Liver (tissue), 3 donors: Measurements from ENCODE around the gene ATP7B.

ENCODE experiments used
- CTCF ChIP-seq: fragments of 150-350 bp; IDR thresholded peaks from 2 replicates; pipeline ENCODE4 v1.5.1; 2017; ENCODE audit warnings: improper control_type of control experiment, low read depth, low read length; ENCODE audit not compliant: missing input control
- FOXA1 ChIP-seq: IDR thresholded peaks from 2 replicates; pipeline ENCODE4 v1.6.1; 2016; ENCODE audit warnings: antibody characterized with exemption
- JUND ChIP-seq, 2 donors: IDR thresholded peaks; 2 replicates each; pipeline ENCODE4 v1.6.1; 2016; ENCODE audit warnings: antibody characterized with exemption in 2 of 2
- MAX ChIP-seq: IDR thresholded peaks from 2 replicates; pipeline ENCODE4 v1.6.1; 2016; ENCODE audit warnings: antibody characterized with exemption
- RAD21 ChIP-seq, 2 donors: IDR thresholded peaks; 2 replicates each; pipeline ENCODE4 v1.6.1; 2016; ENCODE audit warnings: antibody characterized with exemption in 2 of 2, mild to moderate bottlenecking in 2 of 2
- REST ChIP-seq: IDR thresholded peaks from 2 replicates; pipeline ENCODE4 v1.6.1; 2016; ENCODE audit warnings: antibody characterized with exemption, mild to moderate bottlenecking
- SP1 ChIP-seq: IDR thresholded peaks from 2 replicates; pipeline ENCODE4 v1.6.1; 2018; ENCODE audit warnings: antibody characterized with exemption, mild to moderate bottlenecking
- TAF1 ChIP-seq: conservative IDR thresholded peaks from 2 replicates; pipeline ENCODE4 v1.6.1; 2016; ENCODE audit warnings: antibody characterized with exemption, mild to moderate bottlenecking
- YY1 ChIP-seq: IDR thresholded peaks from 2 replicates; pipeline ENCODE4 v1.6.1; 2016; ENCODE audit warnings: antibody characterized with exemption, mild to moderate bottlenecking
- ZBTB33 ChIP-seq: IDR thresholded peaks from 2 replicates; pipeline ENCODE4 v1.6.1; 2016; ENCODE audit warnings: antibody characterized with exemption
- donor health status: healthy.
- donor health status: healthy.

- TF ChIP-seq TAF1 (no peak), CTCF (no peak), YY1 (no peak), FOXA1 (no peak), SP1 (no peak), JUND (IDR thresholded peaks at IDR 0.05) (no peak), MAX (no peak), ZBTB33 (no peak), REST (no peak), RAD21 (IDR thresholded peaks at IDR 0.05) (no peak)
These were observed 110.8 kb downstream of the ATP7B start for GRCh38 chr13:51900471-51900870.
